HepG2 (cell line): Measurements from ENCODE around the gene VAMP2. TPM values are rescaled to one million over a fixed set of nuclear protein-coding genes. Genes with fewer than 3 reads are reported as not detected.

Experiments
- CREB1 ChIP-seq, 2 experiments: fragments of 450-650 bp in 1 of 2; IDR thresholded peaks; 2 replicates each; pipeline ENCODE4 v1.6.1; 2016 to 2017; ENCODE audit warnings: control low read depth in 1 of 2, mild to moderate bottlenecking in 1 of 2, missing compliant biosample characterization in 1 of 2, missing genetic modification characterization in 1 of 2
- ESRRA ChIP-seq: sonication (generic); formaldehyde crosslinking; IDR thresholded peaks from 2 replicates; pipeline ENCODE4 v1.5.1; 2020; ENCODE audit warnings: mild to moderate bottlenecking, low read depth, missing genetic modification reagents
- FOXK1 ChIP-seq: sonication (generic); formaldehyde crosslinking; IDR thresholded peaks from 2 replicates; pipeline ENCODE4 v1.4.0; 2020; ENCODE audit warnings: low read depth, missing genetic modification reagents, borderline replicate concordance
- HOXA3 ChIP-seq: sonication (generic); formaldehyde crosslinking; IDR thresholded peaks from 2 replicates; pipeline ENCODE4 v1.5.0; 2020; ENCODE audit warnings: missing genetic modification reagents
- KMT2B ChIP-seq: IDR thresholded peaks from 2 replicates; pipeline ENCODE4 v1.6.1; 2016; ENCODE audit warnings: missing genetic modification reagents, missing compliant biosample characterization
- MAFG ChIP-seq: sonication (generic); formaldehyde crosslinking; IDR thresholded peaks from 2 replicates; pipeline ENCODE4 v1.5.1; 2020; ENCODE audit warnings: mild to moderate bottlenecking, missing genetic modification reagents
- MYC ChIP-seq: sonication (generic); formaldehyde crosslinking; IDR thresholded peaks from 2 replicates; pipeline ENCODE4 v1.9.0; 2021; ENCODE audit warnings: missing genetic modification reagents, borderline replicate concordance
- SRSF9 ChIP-seq: fragments of 200-400 bp; formaldehyde crosslinking; IDR thresholded peaks from 2 replicates; pipeline ENCODE4 v1.6.1; 2018; ENCODE audit warnings: borderline replicate concordance, mild to moderate bottlenecking, low read depth, low read length; ENCODE audit not compliant: insufficient read depth, poor library complexity, severe bottlenecking
- TARDBP ChIP-seq: sonication (generic); formaldehyde crosslinking; IDR thresholded peaks from 2 replicates; pipeline ENCODE4 v1.8.0; 2022; ENCODE audit warnings: mild to moderate bottlenecking, missing genetic modification reagents
- ZFP36L1 ChIP-seq: sonication (generic); formaldehyde crosslinking; IDR thresholded peaks from 2 replicates; pipeline ENCODE4 v1.8.0; 2022; ENCODE audit warnings: mild to moderate bottlenecking, missing genetic modification reagents, moderate library complexity
- ZNF564 ChIP-seq: sonication (generic); formaldehyde crosslinking; IDR thresholded peaks from 2 replicates; pipeline ENCODE4 v1.8.1; 2023; ENCODE audit warnings: mild to moderate bottlenecking, missing genetic modification reagents
- ZNF607 ChIP-seq: sonication (generic); formaldehyde crosslinking; IDR thresholded peaks from 2 replicates; pipeline ENCODE4 v1.5.1; 2020; ENCODE audit warnings: missing genetic modification reagents, mild to moderate bottlenecking, borderline replicate concordance
- ZNF790 ChIP-seq: sonication (generic); formaldehyde crosslinking; IDR thresholded peaks from 2 replicates; pipeline ENCODE4 v1.8.0; 2022; ENCODE audit warnings: missing genetic modification reagents, mild to moderate bottlenecking, borderline replicate concordance
- polyA plus RNA-seq, 8 experiments: library from polyadenylated mRNA; depleted of rRNA in 3 of 8; stranded (reverse) in 7 of 8; unstranded in 1 of 8; fragments of >200 nt; fragmentation: Illumina TruSeq in 4 of 8; extraction: Trizol in 4 of 8; gene quantifications; 2 replicates each; pipeline versions ENCODE4 v1.2.1 to v1.2.3, GENCODE V29; 2011 to 2016; ENCODE audit warnings: low read depth in 4 of 8, missing spikeins in 1 of 8, mixed read lengths in 1 of 8; ENCODE audit not compliant: insufficient read depth in 1 of 8
- total RNA-seq, 5 experiments: library from RNA; depleted of rRNA; stranded (reverse); fragments of >200 nt; fragmentation: Illumina TruSeq; extraction: Trizol; gene quantifications; 2 replicates each; pipeline ENCODE4 v1.2.3, GENCODE V29; 2016; ENCODE audit warnings: low read depth in 1 of 5
- TF ChIP-seq, protein P1 (sequence below): sonication (generic); formaldehyde crosslinking; IDR thresholded peaks from 2 replicates; pipeline ENCODE4 v1.4.0; 2020; ENCODE audit warnings: mild to moderate bottlenecking, missing genetic modification reagents
- TF ChIP-seq, protein P2 (sequence below): sonication (generic); formaldehyde crosslinking; IDR thresholded peaks from 2 replicates; pipeline ENCODE4 v1.4.0; 2020; ENCODE audit warnings: low read depth, mild to moderate bottlenecking, missing genetic modification reagents
- TF ChIP-seq, protein P3 (sequence below): IDR thresholded peaks from 2 replicates; pipeline ENCODE4 v1.6.1; 2016; ENCODE audit warnings: mild to moderate bottlenecking

The VAMP2 gene
- total and polyA plus RNA-seq, 2 of the 13 experiments (the other 11 are each of a cell fraction or from before 2014, with no cell fraction given) = 3.9 to 17.2 TPM

- TF ChIP-seq, protein P1, sequence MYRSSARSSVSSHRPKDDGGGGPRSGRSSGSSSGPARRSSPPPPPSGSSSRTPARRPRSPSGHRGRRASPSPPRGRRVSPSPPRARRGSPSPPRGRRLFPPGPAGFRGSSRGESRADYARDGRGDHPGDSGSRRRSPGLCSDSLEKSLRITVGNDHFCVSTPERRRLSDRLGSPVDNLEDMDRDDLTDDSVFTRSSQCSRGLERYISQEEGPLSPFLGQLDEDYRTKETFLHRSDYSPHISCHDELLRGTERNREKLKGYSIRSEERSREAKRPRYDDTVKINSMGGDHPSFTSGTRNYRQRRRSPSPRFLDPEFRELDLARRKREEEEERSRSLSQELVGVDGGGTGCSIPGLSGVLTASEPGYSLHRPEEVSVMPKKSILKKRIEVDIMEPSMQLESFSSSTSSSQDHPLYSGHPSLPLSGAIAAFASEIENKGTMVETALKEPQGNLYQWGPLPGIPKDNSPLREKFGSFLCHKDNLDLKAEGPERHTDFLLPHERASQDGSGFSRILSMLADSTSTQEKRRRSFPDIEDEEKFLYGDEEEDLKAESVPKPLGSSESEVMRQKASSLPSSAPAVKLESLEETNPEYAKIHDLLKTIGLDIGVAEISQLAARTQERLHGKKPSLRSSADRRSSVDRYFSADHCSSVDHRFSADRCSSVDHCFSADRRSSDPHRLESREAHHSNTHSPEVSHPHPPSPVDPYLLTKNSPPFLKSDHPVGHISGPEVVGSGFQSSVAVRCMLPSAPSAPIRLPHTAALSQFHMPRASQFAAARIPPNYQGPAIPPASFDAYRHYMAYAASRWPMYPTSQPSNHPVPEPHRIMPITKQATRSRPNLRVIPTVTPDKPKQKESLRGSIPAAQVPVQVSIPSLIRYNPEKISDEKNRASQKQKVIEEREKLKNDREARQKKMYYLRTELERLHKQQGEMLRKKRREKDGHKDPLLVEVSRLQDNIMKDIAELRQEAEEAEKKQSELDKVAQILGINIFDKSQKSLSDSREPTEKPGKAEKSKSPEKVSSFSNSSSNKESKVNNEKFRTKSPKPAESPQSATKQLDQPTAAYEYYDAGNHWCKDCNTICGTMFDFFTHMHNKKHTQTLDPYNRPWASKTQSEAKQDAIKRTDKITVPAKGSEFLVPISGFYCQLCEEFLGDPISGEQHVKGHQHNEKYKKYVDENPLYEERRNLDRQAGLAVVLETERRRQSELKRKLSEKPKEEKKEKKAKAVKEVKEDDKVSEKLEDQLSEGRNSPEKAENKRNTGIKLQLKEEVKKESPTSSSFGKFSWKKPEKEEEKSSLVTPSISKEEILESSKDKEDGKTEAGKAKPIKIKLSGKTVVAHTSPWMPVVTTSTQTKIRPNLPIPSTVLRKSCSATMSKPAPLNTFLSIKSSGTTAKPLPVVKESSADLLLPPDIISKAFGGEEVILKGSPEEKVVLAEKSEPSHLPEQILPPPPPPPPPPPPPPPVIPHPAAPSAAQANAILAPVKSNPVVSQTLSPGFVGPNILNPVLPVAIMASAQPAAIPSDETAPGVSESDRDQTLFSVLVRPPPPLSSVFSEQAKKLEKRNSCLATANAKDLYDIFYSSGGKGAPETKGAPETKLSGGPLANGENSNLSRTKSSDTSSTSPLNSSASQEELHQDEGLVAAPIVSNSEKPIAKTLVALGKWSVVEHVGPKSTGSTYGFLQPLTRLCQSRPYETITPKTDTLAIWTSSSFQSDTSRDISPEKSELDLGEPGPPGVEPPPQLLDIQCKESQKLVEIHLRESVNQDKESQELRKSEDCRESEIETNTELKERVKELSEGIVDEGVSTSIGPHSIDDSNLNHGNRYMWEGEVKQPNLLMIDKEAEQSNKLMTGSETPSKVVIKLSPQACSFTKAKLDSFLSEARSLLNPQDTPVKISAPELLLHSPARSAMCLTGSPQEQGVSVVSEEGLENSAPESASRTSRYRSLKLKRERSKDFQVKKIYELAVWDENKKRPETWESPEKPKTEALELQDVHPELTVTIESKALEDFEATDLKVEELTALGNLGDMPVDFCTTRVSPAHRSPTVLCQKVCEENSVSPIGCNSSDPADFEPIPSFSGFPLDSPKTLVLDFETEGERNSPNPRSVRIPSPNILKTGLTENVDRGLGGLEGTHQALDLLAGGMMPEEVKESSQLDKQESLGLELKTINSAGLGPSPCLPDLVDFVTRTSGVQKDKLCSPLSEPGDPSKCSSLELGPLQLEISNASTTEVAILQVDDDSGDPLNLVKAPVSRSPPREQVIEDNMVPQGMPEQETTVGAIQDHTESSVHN (CRISPR knock-in tag) = no peak
- TF ChIP-seq ZFP36L1 (0 out of 2 replicates have a peak, but pooled peaks have one; percentile 53), TARDBP (CRISPR knock-in tag) (no peak), ZNF790 (CRISPR knock-in tag) (no peak), MAFG (no peak), MYC (CRISPR knock-in tag) (peak; percentile 52; the same call in 1 of the 2 replicates), SRSF9 (no peak), ZNF564 (no peak), CREB1 (IDR thresholded peaks at IDR 0.05) (peak; percentile 46; the same call in 1 of the 2 replicates), CREB1 (CRISPR knock-in tag; IDR thresholded peaks at IDR 0.05) (peak; percentile 57; the same call in 1 of the 2 replicates), ZNF607 (CRISPR knock-in tag) (no peak), KMT2B (CRISPR knock-in tag) (no peak), ESRRA (CRISPR knock-in tag) (peak; percentile 25; the same call in 1 of the 2 replicates), HOXA3 (no peak), FOXK1 (CRISPR knock-in tag) (peak; percentile 30; the same call in 1 of the 2 replicates)
- TF ChIP-seq, protein P2, sequence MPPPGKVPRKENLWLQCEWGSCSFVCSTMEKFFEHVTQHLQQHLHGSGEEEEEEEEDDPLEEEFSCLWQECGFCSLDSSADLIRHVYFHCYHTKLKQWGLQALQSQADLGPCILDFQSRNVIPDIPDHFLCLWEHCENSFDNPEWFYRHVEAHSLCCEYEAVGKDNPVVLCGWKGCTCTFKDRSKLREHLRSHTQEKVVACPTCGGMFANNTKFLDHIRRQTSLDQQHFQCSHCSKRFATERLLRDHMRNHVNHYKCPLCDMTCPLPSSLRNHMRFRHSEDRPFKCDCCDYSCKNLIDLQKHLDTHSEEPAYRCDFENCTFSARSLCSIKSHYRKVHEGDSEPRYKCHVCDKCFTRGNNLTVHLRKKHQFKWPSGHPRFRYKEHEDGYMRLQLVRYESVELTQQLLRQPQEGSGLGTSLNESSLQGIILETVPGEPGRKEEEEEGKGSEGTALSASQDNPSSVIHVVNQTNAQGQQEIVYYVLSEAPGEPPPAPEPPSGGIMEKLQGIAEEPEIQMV (CRISPR knock-in tag) = no peak
- TF ChIP-seq, protein P3, sequence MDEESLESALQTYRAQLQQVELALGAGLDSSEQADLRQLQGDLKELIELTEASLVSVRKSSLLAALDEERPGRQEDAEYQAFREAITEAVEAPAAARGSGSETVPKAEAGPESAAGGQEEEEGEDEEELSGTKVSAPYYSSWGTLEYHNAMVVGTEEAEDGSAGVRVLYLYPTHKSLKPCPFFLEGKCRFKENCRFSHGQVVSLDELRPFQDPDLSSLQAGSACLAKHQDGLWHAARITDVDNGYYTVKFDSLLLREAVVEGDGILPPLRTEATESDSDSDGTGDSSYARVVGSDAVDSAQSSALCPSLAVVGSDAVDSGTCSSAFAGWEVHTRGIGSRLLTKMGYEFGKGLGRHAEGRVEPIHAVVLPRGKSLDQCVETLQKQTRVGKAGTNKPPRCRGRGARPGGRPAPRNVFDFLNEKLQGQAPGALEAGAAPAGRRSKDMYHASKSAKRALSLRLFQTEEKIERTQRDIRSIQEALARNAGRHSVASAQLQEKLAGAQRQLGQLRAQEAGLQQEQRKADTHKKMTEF (CRISPR knock-in tag) = peak; percentile 54; the same call in 1 of the 2 replicates
Observed at GRCh38 chr17:8186787-8187516, 24.2 kb upstream of the VAMP2 start (continued).
